Ishikawa (cell line): Measurements from ENCODE around the gene ASNSD1.

Experiments
- MAX ChIP-seq: IDR thresholded peaks from 2 replicates; pipeline ENCODE4 v1.6.1; 2012
- TAF1 ChIP-seq: IDR thresholded peaks from 2 replicates; pipeline ENCODE4 v1.6.1; 2012; ENCODE audit warnings: low read depth, mild to moderate bottlenecking
- USF1 ChIP-seq: IDR thresholded peaks from 2 replicates; pipeline ENCODE4 v1.6.1; 2012

- TF ChIP-seq MAX, result no peak
- TF ChIP-seq USF1, result no peak
- no peak for TF ChIP-seq TAF1
These were observed 22.1 kb downstream of the ASNSD1 start for GRCh38 chr2:189683348-189683747.
